SJSA1 (cell line): ENCODE measurements around the gene CDC45. TPM values are rescaled to one million over a fixed set of nuclear protein-coding genes. Genes with fewer than 3 reads are reported as not detected.

Experiments
- total RNA-seq: library from RNA; depleted of rRNA; stranded (reverse); fragments of >200 nt; shearing (Covaris generic); gene quantifications from 2 replicates; pipeline ENCODE4 v1.2.3, GENCODE V29; 2014; rRNA removed

Gene CDC45
- total RNA-seq, 1 experiment from 2014 or later: 72.5 TPM

Other genes with a start within 250 kb of the CDC45 start
- gene CLTCL1, start 188.2 kb upstream of the CDC45 start, total RNA-seq: 7.3 and 17.1 TPM in 2 replicates
- 7.7 and 17.2 TPM in 2 replicates for gene HIRA, start 48.2 kb upstream of the CDC45 start, total RNA-seq
- gene MRPL40, start 47.4 kb upstream of the CDC45 start, total RNA-seq: 54.3 and 65.2 TPM in 2 replicates
- gene C22orf39, start 32.2 kb upstream of the CDC45 start, total RNA-seq: 42.7 and 43.2 TPM in 2 replicates
- gene UFD1, start 727 bp upstream of the CDC45 start, total RNA-seq: 128 and 158 TPM in 2 replicates
- gene CLDN5, start 44.5 kb downstream of the CDC45 start, total RNA-seq: not detected in 2 replicates
- gene SEPTIN5, start 234.6 kb downstream of the CDC45 start, total RNA-seq: 8.8 and 13.3 TPM in 2 replicates
- 0.53 and 4.9 TPM in 2 replicates for gene GP1BB, start 243.6 kb downstream of the CDC45 start, total RNA-seq